HG02588 (cell line): Measurements from ENCODE around the gene XPO5.

ENCODE experiments used
- ATAC-seq: cut with Tn5 transposase; IDR thresholded peaks from one replicate; pipeline ENCODE4 v1.9.1; 2021; ENCODE audit warnings: mild to moderate bottlenecking, moderate library complexity; ENCODE audit not compliant: unreplicated experiment

The XPO5 gene

GRCh38 chr6:43472515-43472914, 103.3 kb downstream of the XPO5 start:
- ATAC-seq = no peak
